Loucy (cell line): Measurements from ENCODE around the gene KARS1.

ENCODE experiments used
- H2AFZ ChIP-seq: fragments of 200-600 bp; sonication (generic); 2 replicates; pipeline ENCODE4 v1.6.0; 2016; ENCODE audit warnings: antibody characterized with exemption, mild to moderate bottlenecking, low read length, moderate library complexity
- H3F3A ChIP-seq: fragments of 200-600 bp; 2 replicates; pipeline ENCODE4 v1.6.0; 2016; ENCODE audit warnings: antibody characterized with exemption, low read depth, mild to moderate bottlenecking
- H3K27me3 ChIP-seq: fragments of 200-600 bp; sonication (generic); 2 replicates; pipeline ENCODE4 v1.6.1; 2014; ENCODE audit warnings: low read length, mild to moderate bottlenecking; ENCODE audit not compliant: insufficient read depth, poor library complexity, severe bottlenecking
- H3K36me3 ChIP-seq: fragments of 200-600 bp; sonication (generic); 2 replicates; pipeline ENCODE4 v1.6.1; 2016; ENCODE audit warnings: low read length; ENCODE audit not compliant: insufficient read depth
- H3K4me1 ChIP-seq: fragments of 200-600 bp; sonication (generic); 2 replicates; pipeline ENCODE4 v1.5.1; 2014; ENCODE audit warnings: low read length, mild to moderate bottlenecking; ENCODE audit not compliant: insufficient read depth, poor library complexity, severe bottlenecking
- H3K4me2 ChIP-seq: fragments of 200-600 bp; sonication (generic); 2 replicates; pipeline ENCODE4 v1.6.0; 2014; ENCODE audit warnings: antibody characterized with exemption, low read length, low read depth, mild to moderate bottlenecking; ENCODE audit not compliant: poor library complexity, severe bottlenecking
- H3K4me3 ChIP-seq: fragments of 200-600 bp; sonication (generic); 2 replicates; pipeline ENCODE4 v1.5.1; 2014; ENCODE audit warnings: low read length, mild to moderate bottlenecking, mixed read lengths; ENCODE audit not compliant: poor library complexity, severe bottlenecking
- H3K79me2 ChIP-seq: fragments of 200-600 bp; sonication (generic); 2 replicates; pipeline ENCODE4 v1.6.1; 2014; ENCODE audit warnings: low read length; ENCODE audit not compliant: insufficient read depth
- H3K9ac ChIP-seq: fragments of 200-600 bp; sonication (generic); 2 replicates; pipeline ENCODE4 v1.6.0; 2014; ENCODE audit warnings: mild to moderate bottlenecking, low read depth, low read length, moderate library complexity; ENCODE audit not compliant: poor library complexity, severe bottlenecking
- H3K9me2 ChIP-seq: fragments of 200-600 bp; sonication (generic); replicated peaks from 2 replicates; pipeline ENCODE4 v1.6.1; 2016; ENCODE audit warnings: low read depth, low read length, mixed read lengths
- H3K9me3 ChIP-seq: fragments of 200-600 bp; sonication (generic); 2 replicates; pipeline ENCODE4 v1.6.1; 2014; ENCODE audit warnings: mild to moderate bottlenecking, antibody characterized with exemption, low read length, low read depth; ENCODE audit not compliant: insufficient read depth
- H4K20me1 ChIP-seq: fragments of 200-600 bp; sonication (generic); 2 replicates; pipeline ENCODE4 v1.6.0; 2014; ENCODE audit warnings: antibody characterized with exemption, low read length, mild to moderate bottlenecking; ENCODE audit not compliant: insufficient read depth, poor library complexity, severe bottlenecking
- EZH2phosphoT487 ChIP-seq: fragments of 200-600 bp; IDR thresholded peaks from 2 replicates; pipeline ENCODE4 v1.6.1; 2018; ENCODE audit warnings: antibody characterized with exemption, mild to moderate bottlenecking, moderate library complexity, borderline replicate concordance
- TF ChIP-seq, protein P1 (sequence below): fragments of 200-600 bp; sonication (generic); conservative IDR thresholded peaks from 2 replicates; pipeline ENCODE4 v1.5.1; 2014; ENCODE audit warnings: mild to moderate bottlenecking, antibody characterized with exemption, low read length

The KARS1 gene

DNA sequence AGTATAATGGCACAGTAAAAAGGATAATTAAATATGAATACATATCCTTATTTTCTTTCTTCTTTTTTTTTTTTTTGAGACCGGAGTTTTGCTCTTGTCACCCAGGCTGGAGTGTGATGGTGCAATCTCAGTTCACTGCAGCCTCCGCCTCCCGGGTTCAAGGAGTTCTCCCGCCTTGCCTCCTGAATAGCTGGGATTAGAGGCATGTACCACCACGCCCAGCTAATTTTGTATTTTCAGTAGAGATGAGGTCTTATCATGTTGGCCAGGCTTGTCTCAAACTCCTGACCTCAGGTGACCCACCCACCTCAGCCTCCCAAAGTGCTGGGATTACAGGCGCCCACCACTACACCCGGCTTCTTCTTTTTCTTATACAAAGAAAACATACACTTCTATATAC lies 69.3 kb downstream of the KARS1 start:
- peaks cover 11% of the 10 kb centered on the region; the same call in 1 of the 2 replicates for H3K79me2 ChIP-seq
- H3K9ac ChIP-seq, result no peak overlapping the region
- H3K9me3 ChIP-seq, result no peaks in the 10 kb centered on the region
- no peaks in the 10 kb centered on the region for H3K9me2 ChIP-seq
- H4K20me1 ChIP-seq, result peaks cover 3% of the 10 kb centered on the region
- no peak overlapping the region for H3K4me3 ChIP-seq
- TF ChIP-seq EZH2phosphoT487, result no peak
- TF ChIP-seq, protein P1, sequence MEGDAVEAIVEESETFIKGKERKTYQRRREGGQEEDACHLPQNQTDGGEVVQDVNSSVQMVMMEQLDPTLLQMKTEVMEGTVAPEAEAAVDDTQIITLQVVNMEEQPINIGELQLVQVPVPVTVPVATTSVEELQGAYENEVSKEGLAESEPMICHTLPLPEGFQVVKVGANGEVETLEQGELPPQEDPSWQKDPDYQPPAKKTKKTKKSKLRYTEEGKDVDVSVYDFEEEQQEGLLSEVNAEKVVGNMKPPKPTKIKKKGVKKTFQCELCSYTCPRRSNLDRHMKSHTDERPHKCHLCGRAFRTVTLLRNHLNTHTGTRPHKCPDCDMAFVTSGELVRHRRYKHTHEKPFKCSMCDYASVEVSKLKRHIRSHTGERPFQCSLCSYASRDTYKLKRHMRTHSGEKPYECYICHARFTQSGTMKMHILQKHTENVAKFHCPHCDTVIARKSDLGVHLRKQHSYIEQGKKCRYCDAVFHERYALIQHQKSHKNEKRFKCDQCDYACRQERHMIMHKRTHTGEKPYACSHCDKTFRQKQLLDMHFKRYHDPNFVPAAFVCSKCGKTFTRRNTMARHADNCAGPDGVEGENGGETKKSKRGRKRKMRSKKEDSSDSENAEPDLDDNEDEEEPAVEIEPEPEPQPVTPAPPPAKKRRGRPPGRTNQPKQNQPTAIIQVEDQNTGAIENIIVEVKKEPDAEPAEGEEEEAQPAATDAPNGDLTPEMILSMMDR, result no peak
- peaks cover 61% of the 10 kb centered on the region; the same call in 1 of the 2 replicates for H3K36me3 ChIP-seq
- H2AFZ ChIP-seq, result no peak overlapping the region
- no peaks in the 10 kb centered on the region for H3F3A ChIP-seq
- peaks cover 1% of the 10 kb centered on the region for H3K4me1 ChIP-seq
- no peaks in the 10 kb centered on the region for H3K27me3 ChIP-seq
- H3K4me2 ChIP-seq, result no peak overlapping the region
